IMR-90 (cell line): ENCODE results near the gene NEAT1. TPM values are rescaled to one million over a fixed set of nuclear protein-coding genes. Genes with fewer than 3 reads are reported as not detected.

Source experiments
- ATAC-seq: fragments of 200-7000 bp; cut with Tn5 transposase; 2 replicates; pipeline ENCODE4 v1.9.1; 2020; ENCODE audit warnings: low read depth, mild to moderate bottlenecking, moderate library complexity
- BruUV-seq: library from RNA; stranded (reverse); fragments of 400-500 nt; replicated peaks from 2 replicates; lab custom pipeline; 2021; lab: Mats Ljungman, UMichigan
- CTCF ChIA-PET: fragments of 300-600 bp; formaldehyde crosslinking; extraction: SDS; loops from one replicate; lab custom pipeline; 2021; ENCODE audit warnings: antibody characterized with exemption; lab: Yijun Ruan, JAX
- POLR2A ChIA-PET: fragments of 300-600 bp; sonication (Branson Sonifier 250); formaldehyde crosslinking; loops from one replicate; lab custom pipeline; 2022; ENCODE audit warnings: antibody characterized with exemption; ENCODE audit not compliant: unreplicated experiment; lab: Charles Lee
- DNase-seq: peaks from one replicate; pipeline ENCODE4 v3.0.0; 2013
- H2AFZ ChIP-seq: replicated peaks from 2 replicates; pipeline ENCODE3; 2013; ENCODE audit warnings: low read length, mild to moderate bottlenecking; ENCODE audit not compliant: poor library complexity
- H2AK5ac ChIP-seq: 2 replicates; pipeline ENCODE4 v1.6.1; 2013; ENCODE audit warnings: low read depth, low read length, inconsistent platforms
- H2AK9ac ChIP-seq: replicated peaks from 2 replicates; pipeline ENCODE3; 2013; ENCODE audit warnings: mild to moderate bottlenecking, low read depth, low read length, moderate library complexity; ENCODE audit not compliant: poor library complexity
- H2BK120ac ChIP-seq: 2 replicates; pipeline ENCODE4 v1.6.1; 2013; ENCODE audit warnings: low read depth, low read length, inconsistent platforms
- H2BK15ac ChIP-seq: 3 replicates; pipeline ENCODE4 v1.6.1; 2013; ENCODE audit warnings: low read depth, low read length, inconsistent platforms
- H2BK20ac ChIP-seq: 2 replicates; pipeline ENCODE4 v1.6.1; 2013; ENCODE audit warnings: low read depth, mild to moderate bottlenecking, inconsistent platforms, low read length, moderate library complexity
- H2BK5ac ChIP-seq: 2 replicates; pipeline ENCODE4 v1.6.1; 2013; ENCODE audit warnings: mild to moderate bottlenecking, low read depth, low read length, inconsistent platforms; ENCODE audit not compliant: poor library complexity, severe bottlenecking
- H3K14ac ChIP-seq: replicated peaks from 2 replicates; pipeline ENCODE4 v1.6.1; 2013; ENCODE audit warnings: low read depth, low read length, inconsistent platforms
- H3K18ac ChIP-seq: 2 replicates; pipeline ENCODE4 v1.6.1; 2013; ENCODE audit warnings: low read depth, low read length, control low read depth
- H3K23ac ChIP-seq: 2 replicates; pipeline ENCODE4 v1.6.1; 2013; ENCODE audit warnings: low read depth, low read length, inconsistent platforms
- H3K27ac ChIP-seq: 2 replicates; pipeline ENCODE4 v1.5.1; 2013; ENCODE audit warnings: mild to moderate bottlenecking, control low read depth, low read length; ENCODE audit not compliant: insufficient read depth
- H3K27me3 ChIP-seq: 2 replicates; pipeline ENCODE4 v1.6.1; 2013; ENCODE audit warnings: low read length; ENCODE audit not compliant: control insufficient read depth, insufficient read depth
- H3K36me3 ChIP-seq: 2 replicates; pipeline ENCODE4 v1.6.1; 2013; ENCODE audit warnings: low read length, mixed read lengths; ENCODE audit not compliant: control insufficient read depth, insufficient read depth
- H3K4ac ChIP-seq: 2 replicates; pipeline ENCODE4 v1.6.1; 2013; ENCODE audit warnings: low read depth, low read length, inconsistent platforms
- H3K4me1 ChIP-seq: 2 replicates; pipeline ENCODE4 v1.6.1; 2013; ENCODE audit warnings: low read length, mixed read lengths; ENCODE audit not compliant: control insufficient read depth, insufficient read depth
- H3K4me2 ChIP-seq: 2 replicates; pipeline ENCODE4 v1.6.1; 2013; ENCODE audit warnings: low read depth, mild to moderate bottlenecking, control low read depth, low read length, moderate library complexity
- H3K4me3 ChIP-seq: 2 replicates; pipeline ENCODE4 v1.5.1; 2013; ENCODE audit warnings: low read depth, mild to moderate bottlenecking, control low read depth, low read length, moderate library complexity; ENCODE audit not compliant: insufficient read depth
- H3K56ac ChIP-seq: 2 replicates; pipeline ENCODE4 v1.6.1; 2013; ENCODE audit warnings: low read length, inconsistent platforms; ENCODE audit not compliant: insufficient read depth; ENCODE audit errors: extremely low read depth
- H3K79me1 ChIP-seq, 2 experiments: 2 replicates each; pipeline ENCODE4 v1.6.1; 2013; ENCODE audit warnings: low read length in 2 of 2, inconsistent platforms in 1 of 2, low read depth in 1 of 2
- H3K9ac ChIP-seq: 2 replicates; pipeline ENCODE4 v1.6.1; 2013; ENCODE audit warnings: low read depth, low read length, control low read depth
- H3K9me1 ChIP-seq: 2 replicates; pipeline ENCODE4 v1.6.1; 2013; ENCODE audit warnings: low read length, inconsistent platforms; ENCODE audit not compliant: insufficient read depth
- H3K9me3 ChIP-seq: 2 replicates; pipeline ENCODE4 v1.6.1; 2013; ENCODE audit warnings: low read length; ENCODE audit not compliant: control insufficient read depth, insufficient read depth
- H4K20me1 ChIP-seq: 2 replicates; pipeline ENCODE4 v1.6.1; 2013; ENCODE audit warnings: low read length, inconsistent platforms; ENCODE audit not compliant: insufficient read depth
- H4K5ac ChIP-seq: 2 replicates; pipeline ENCODE4 v1.6.1; 2013; ENCODE audit warnings: mild to moderate bottlenecking, low read depth, low read length, control low read depth
- H4K8ac ChIP-seq, 2 experiments: 2 replicates each; pipeline ENCODE4 v1.6.1; 2013; ENCODE audit warnings: low read depth in 2 of 2, low read length in 2 of 2, control low read depth in 1 of 2, inconsistent platforms in 1 of 2
- H4K91ac ChIP-seq: 2 replicates; pipeline ENCODE4 v1.6.1; 2013; ENCODE audit warnings: low read depth, low read length, inconsistent platforms; ENCODE audit not compliant: insufficient read depth
- BHLHE40 ChIP-seq: fragments of 150-350 bp; IDR thresholded peaks from 2 replicates; pipeline ENCODE4 v1.6.1; 2016; ENCODE audit warnings: mild to moderate bottlenecking, low read depth, low read length
- CEBPB ChIP-seq: IDR thresholded peaks from 2 replicates; pipeline ENCODE4 v1.6.1; 2012; ENCODE audit warnings: low read depth, low read length, improper control_type of control experiment
- FOS ChIP-seq: fragments of 150-350 bp; IDR thresholded peaks from 2 replicates; pipeline ENCODE4 v1.6.1; 2016; ENCODE audit warnings: low read depth, low read length
- MAFK ChIP-seq: IDR thresholded peaks from 2 replicates; pipeline ENCODE4 v1.6.1; 2012; ENCODE audit warnings: low read depth, low read length, improper control_type of control experiment
- MAZ ChIP-seq: IDR thresholded peaks from 2 replicates; pipeline ENCODE4 v1.6.1; 2012; ENCODE audit warnings: low read depth, mild to moderate bottlenecking, low read length, improper control_type of control experiment, moderate library complexity, borderline replicate concordance
- NFE2L2 ChIP-seq: fragments of 150-350 bp; IDR thresholded peaks from 2 replicates; pipeline ENCODE4 v1.6.1; 2016; ENCODE audit warnings: low read depth, mild to moderate bottlenecking, low read length
- POLR2A ChIP-seq: IDR thresholded peaks from 2 replicates; pipeline ENCODE4 v1.6.1; 2012; ENCODE audit warnings: mild to moderate bottlenecking, low read depth, low read length
- RAD21 ChIP-seq: IDR thresholded peaks from 2 replicates; pipeline ENCODE4 v1.6.1; 2012; ENCODE audit warnings: low read length, improper control_type of control experiment
- RCOR1 ChIP-seq: IDR thresholded peaks from 2 replicates; pipeline ENCODE4 v1.6.1; 2012; ENCODE audit warnings: mild to moderate bottlenecking, low read length, improper control_type of control experiment; ENCODE audit not compliant: insufficient replicate concordance
- RFX5 ChIP-seq: IDR thresholded peaks from 2 replicates; pipeline ENCODE4 v1.8.0; 2012; ENCODE audit warnings: low read depth, mild to moderate bottlenecking, low read length, moderate library complexity
- WGBS, 2 experiments: methylation state at CpG; one replicate each; pipeline versions ENCODE4 v1.1.5 to v1.1.7; 2013; ENCODE audit warnings: missing lambda C conversion rate in 2 of 2; ENCODE audit not compliant: insufficient read length in 1 of 2; ENCODE audit errors: extremely low coverage in 2 of 2; 5-methylcytosine and 5-hydroxymethylcytosine counted together
- dilution Hi-C: fragments of 300-500 bp; cut with HindIII; formaldehyde crosslinking; loops from one replicate; pipeline ENCODE4 v1.14.3; 2018; ENCODE audit warnings: low sequenced_read_pairs; ENCODE audit not compliant: unreplicated experiment
- in situ Hi-C: fragments of 300-500 bp; cut with MboI; formaldehyde crosslinking; loops from 3 replicates; pipeline ENCODE4 v1.14.3; 2019; ENCODE audit warnings: low sequenced_read_pairs, inconsistent platforms, mixed read lengths
- intact Hi-C: fragments of 100-400 bp; cut with micrococcal nuclease; formaldehyde crosslinking; loops from 2 replicates; pipeline ENCODE4 v1.10.0; 2022
- polyA plus RNA-seq, 3 experiments: library from polyadenylated mRNA; depleted of rRNA; stranded (reverse); fragments of >200 nt; gene quantifications; 2 replicates each; pipeline ENCODE4 v1.2.3, GENCODE V29; 2012; ENCODE audit warnings: low replicate concordance in 1 of 3
- total RNA-seq: library from RNA; depleted of rRNA; stranded (reverse); fragments of >200 nt; gene quantifications from 2 replicates; pipeline ENCODE4 v1.2.3, GENCODE V29; 2012
- TF ChIP-seq, protein P1 (sequence below): fragments of 150-350 bp; IDR thresholded peaks from 2 replicates; pipeline ENCODE4 v1.6.1; 2016; ENCODE audit warnings: low read depth, mild to moderate bottlenecking, low read length, moderate library complexity, borderline replicate concordance
- TF ChIP-seq, protein P2 (sequence below): conservative IDR thresholded peaks from 2 replicates; pipeline ENCODE4 v1.5.1; 2012; ENCODE audit warnings: mild to moderate bottlenecking, low read depth, low read length, improper control_type of control experiment
- TF ChIP-seq, protein P3 (sequence below): fragments of 150-350 bp; IDR thresholded peaks from 2 replicates; pipeline ENCODE4 v1.6.1; 2017; ENCODE audit warnings: mild to moderate bottlenecking, antibody characterized with exemption, low read length, low read depth

Gene NEAT1
- total and polyA plus RNA-seq, 2 of the 4 experiments (the other 2 are of a cell fraction), result 30.1 to 114 TPM

DNA sequence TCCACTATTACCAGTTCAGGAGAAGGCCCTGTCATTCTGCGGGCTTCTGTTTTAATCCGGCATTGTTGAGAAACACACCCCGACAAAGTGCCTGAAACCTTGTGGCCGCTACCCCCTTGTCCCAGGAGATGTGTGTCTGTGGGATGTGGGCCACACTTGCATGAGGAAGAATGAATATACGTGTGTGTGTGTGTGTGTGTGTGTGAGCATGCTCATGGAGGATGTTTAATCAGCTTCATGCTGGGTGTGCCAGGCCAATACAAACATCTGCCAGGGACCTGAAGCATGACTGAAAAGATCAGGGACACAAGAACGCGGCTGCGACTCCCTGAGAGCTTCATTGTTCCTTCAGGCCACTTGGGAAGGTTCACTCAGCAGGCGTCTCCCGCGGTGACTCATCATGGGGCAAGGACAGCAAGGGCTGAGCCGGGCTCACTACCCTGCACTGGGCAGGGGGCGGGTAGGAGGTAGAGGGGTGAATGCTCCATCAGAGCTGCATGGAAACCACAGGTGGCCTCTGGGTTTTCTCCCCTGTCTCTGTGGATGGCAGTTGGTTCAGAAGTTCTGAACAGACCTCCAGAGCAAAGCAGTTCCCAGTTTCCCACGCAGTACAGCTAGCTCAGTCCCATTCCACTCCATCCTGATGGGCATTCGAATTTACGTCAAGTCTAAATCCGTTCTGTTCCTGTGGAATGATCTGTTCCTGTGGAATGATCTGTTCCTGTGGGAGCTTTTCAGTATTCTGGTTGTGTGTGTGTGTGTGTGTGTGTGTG lies 69.2 kb downstream of the NEAT1 start:
- H2AK5ac ChIP-seq, result peak overlapping the region; percentile 100
- peak overlapping the region; percentile 92 for H3K56ac ChIP-seq
- H2AK9ac ChIP-seq, result peak overlapping the region; percentile 93
- H4K5ac ChIP-seq, result peak overlapping the region; percentile 92
- CTCF ChIA-PET, result interaction anchor here (1.0 to 2.4 kb wide), 2 partner anchors 11 to 12 kb away, joined by 3 to 11 read pairs; no protein-coding TSS in a partner anchor
- H4K8ac ChIP-seq, result peak overlapping the region; percentile 56 to 97
- DNase-seq (peak; percentile 98), ATAC-seq (peak; percentile 4)
- peak overlapping the region; percentile 99 for H3K14ac ChIP-seq
- H3K4me1 ChIP-seq, result peaks cover 56% of the 10 kb centered on the region
- H3K4ac ChIP-seq, result peak overlapping the region; percentile 100
- peak overlapping the region; percentile 76 for H2BK20ac ChIP-seq
- no peaks in the 10 kb centered on the region for H3K27me3 ChIP-seq
- peak overlapping the region; percentile 98 for H3K27ac ChIP-seq
- BruUV-seq, result no TSS peak
- peak overlapping the region; percentile 96 for H4K91ac ChIP-seq
- peak overlapping the region; percentile 63 for H2AFZ ChIP-seq
- H3K9me3 ChIP-seq, result no peaks in the 10 kb centered on the region
- no peaks in the 10 kb centered on the region for H3K36me3 ChIP-seq
- H3K4me2 ChIP-seq, result peak overlapping the region; percentile 57
- H2BK120ac ChIP-seq, result peak overlapping the region; percentile 99
- H2BK15ac ChIP-seq, result peak overlapping the region; percentile 95
- POLR2A ChIA-PET, result interaction anchor here (0.7 to 9.6 kb wide), 5 partner anchors 11 to 68 kb away, joined by 4 to 400 read pairs (median 12); partner anchors contain the start of genes MALAT1 and NEAT1
- peaks cover 18% of the 10 kb centered on the region for H3K9me1 ChIP-seq
- in situ Hi-C loops (no loop called here), intact Hi-C loops (loop anchor here (1.0 kb wide), 1 partner anchor 14 kb away; no protein-coding TSS in a partner anchor), dilution Hi-C loops (no loop called here)
- H3K79me1 ChIP-seq, result peaks cover 12 to 60% of the 10 kb centered on the region in 2 experiments
- no peak overlapping the region for H3K4me3 ChIP-seq
- peak overlapping the region; percentile 56 for H3K9ac ChIP-seq
- WGBS, 2 experiments, result 26% methylated on average over 10 of the region's 17 CpGs; no CpG with 5 or more reads in 1 of the 2 experiments
- H4K20me1 ChIP-seq, result no peaks in the 10 kb centered on the region; the same call in 1 of the 2 replicates
- peak overlapping the region; percentile 91 for H3K18ac ChIP-seq
- peak overlapping the region; percentile 98 for H3K23ac ChIP-seq
- H2BK5ac ChIP-seq, result peak overlapping the region; percentile 98
- no peak; the same call in 1 of the 2 replicates for TF ChIP-seq NFE2L2
- no peak for TF ChIP-seq CEBPB
- TF ChIP-seq MAFK, result 0 out of 2 replicates have a peak, but pooled peaks have one; percentile 1
- no peak for TF ChIP-seq RCOR1
- peak; percentile 44 for TF ChIP-seq BHLHE40
- no peak for TF ChIP-seq RFX5
- 0 out of 2 replicates have a peak, but pooled peaks have one; percentile 7 for TF ChIP-seq MAZ
- TF ChIP-seq RAD21, result peak; percentile 19; the same call in 1 of the 2 replicates
- TF ChIP-seq POLR2A, result peak; percentile 61; the same call in 1 of the 2 replicates
- TF ChIP-seq, protein P1, sequence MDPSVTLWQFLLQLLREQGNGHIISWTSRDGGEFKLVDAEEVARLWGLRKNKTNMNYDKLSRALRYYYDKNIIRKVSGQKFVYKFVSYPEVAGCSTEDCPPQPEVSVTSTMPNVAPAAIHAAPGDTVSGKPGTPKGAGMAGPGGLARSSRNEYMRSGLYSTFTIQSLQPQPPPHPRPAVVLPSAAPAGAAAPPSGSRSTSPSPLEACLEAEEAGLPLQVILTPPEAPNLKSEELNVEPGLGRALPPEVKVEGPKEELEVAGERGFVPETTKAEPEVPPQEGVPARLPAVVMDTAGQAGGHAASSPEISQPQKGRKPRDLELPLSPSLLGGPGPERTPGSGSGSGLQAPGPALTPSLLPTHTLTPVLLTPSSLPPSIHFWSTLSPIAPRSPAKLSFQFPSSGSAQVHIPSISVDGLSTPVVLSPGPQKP, result no peak
- peak; percentile 75 for TF ChIP-seq FOS
- TF ChIP-seq, protein P2, sequence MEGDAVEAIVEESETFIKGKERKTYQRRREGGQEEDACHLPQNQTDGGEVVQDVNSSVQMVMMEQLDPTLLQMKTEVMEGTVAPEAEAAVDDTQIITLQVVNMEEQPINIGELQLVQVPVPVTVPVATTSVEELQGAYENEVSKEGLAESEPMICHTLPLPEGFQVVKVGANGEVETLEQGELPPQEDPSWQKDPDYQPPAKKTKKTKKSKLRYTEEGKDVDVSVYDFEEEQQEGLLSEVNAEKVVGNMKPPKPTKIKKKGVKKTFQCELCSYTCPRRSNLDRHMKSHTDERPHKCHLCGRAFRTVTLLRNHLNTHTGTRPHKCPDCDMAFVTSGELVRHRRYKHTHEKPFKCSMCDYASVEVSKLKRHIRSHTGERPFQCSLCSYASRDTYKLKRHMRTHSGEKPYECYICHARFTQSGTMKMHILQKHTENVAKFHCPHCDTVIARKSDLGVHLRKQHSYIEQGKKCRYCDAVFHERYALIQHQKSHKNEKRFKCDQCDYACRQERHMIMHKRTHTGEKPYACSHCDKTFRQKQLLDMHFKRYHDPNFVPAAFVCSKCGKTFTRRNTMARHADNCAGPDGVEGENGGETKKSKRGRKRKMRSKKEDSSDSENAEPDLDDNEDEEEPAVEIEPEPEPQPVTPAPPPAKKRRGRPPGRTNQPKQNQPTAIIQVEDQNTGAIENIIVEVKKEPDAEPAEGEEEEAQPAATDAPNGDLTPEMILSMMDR, result no peak
- TF ChIP-seq, protein P3, sequence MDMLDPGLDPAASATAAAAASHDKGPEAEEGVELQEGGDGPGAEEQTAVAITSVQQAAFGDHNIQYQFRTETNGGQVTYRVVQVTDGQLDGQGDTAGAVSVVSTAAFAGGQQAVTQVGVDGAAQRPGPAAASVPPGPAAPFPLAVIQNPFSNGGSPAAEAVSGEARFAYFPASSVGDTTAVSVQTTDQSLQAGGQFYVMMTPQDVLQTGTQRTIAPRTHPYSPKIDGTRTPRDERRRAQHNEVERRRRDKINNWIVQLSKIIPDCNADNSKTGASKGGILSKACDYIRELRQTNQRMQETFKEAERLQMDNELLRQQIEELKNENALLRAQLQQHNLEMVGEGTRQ, result peak; percentile 4; the same call in 1 of the 2 replicates
